GM23338 (cell line): ENCODE data around the gene NFIB.

Source experiments
- CTCF ChIP-seq, 2 experiments: fragments of 200-600 bp in 1 of 2; sonication (generic) in 1 of 2; conservative IDR thresholded peaks; 2 replicates each; pipeline versions ENCODE4 v1.5.1 to v1.6.1; 2016 to 2017; ENCODE audit warnings: antibody characterized with exemption in 2 of 2, low read depth in 2 of 2, mild to moderate bottlenecking in 2 of 2, moderate library complexity in 1 of 2
- EZH2 ChIP-seq: fragments of 200-600 bp; sonication (generic); IDR thresholded peaks from one replicate; pipeline ENCODE4 v1.8.0; 2017; ENCODE audit warnings: antibody characterized with exemption, mild to moderate bottlenecking, low read depth; ENCODE audit not compliant: unreplicated experiment

- no peak for TF ChIP-seq EZH2
- no peak for TF ChIP-seq CTCF (conservative IDR thresholded peaks at IDR 0.05; ENCODE audit: low read depth in 2 of 2)
These were observed 24.0 kb downstream of the NFIB start for GRCh38 chr9:14289916-14290315.
